HEK293 (cell line): ENCODE results near the gene PTCD1.

Source experiments
- BCL11A ChIP-seq: fragments of 450-650 bp; formaldehyde crosslinking; IDR thresholded peaks from 2 replicates; pipeline ENCODE4 v1.5.1; 2016; ENCODE audit warnings: low read depth, missing biosample characterization, missing genetic modification characterization
- FEZF1 ChIP-seq: fragments of 450-650 bp; formaldehyde crosslinking; IDR thresholded peaks from 2 replicates; pipeline ENCODE4 v1.5.1; 2016; ENCODE audit warnings: missing biosample characterization, missing genetic modification characterization
- HOXC10 ChIP-seq: sonication (generic); formaldehyde crosslinking; IDR thresholded peaks from 2 replicates; pipeline ENCODE4 v1.8.1; 2023; ENCODE audit warnings: mild to moderate bottlenecking, missing genetic modification reagents
- IKZF3 ChIP-seq: fragments of 450-650 bp; IDR thresholded peaks from 2 replicates; pipeline ENCODE4 v1.5.0; 2018; ENCODE audit warnings: missing biosample characterization, mild to moderate bottlenecking, missing genetic modification characterization, moderate library complexity
- KLF8 ChIP-seq: fragments of 450-650 bp; formaldehyde crosslinking; IDR thresholded peaks from 2 replicates; pipeline ENCODE4 v1.5.1; 2016; ENCODE audit warnings: missing biosample characterization, missing genetic modification characterization
- ZBTB20 ChIP-seq: fragments of 450-650 bp; formaldehyde crosslinking; IDR thresholded peaks from 2 replicates; pipeline ENCODE4 v1.5.1; 2016; ENCODE audit warnings: missing biosample characterization, missing genetic modification characterization
- ZFHX2 ChIP-seq: fragments of 450-650 bp; formaldehyde crosslinking; conservative IDR thresholded peaks from 2 replicates; pipeline ENCODE4 v1.5.1; 2016; ENCODE audit warnings: missing biosample characterization, missing genetic modification characterization
- ZNF132 ChIP-seq: fragments of 450-650 bp; formaldehyde crosslinking; IDR thresholded peaks from 2 replicates; pipeline ENCODE4 v1.5.1; 2017; ENCODE audit warnings: missing biosample characterization, missing genetic modification characterization, borderline replicate concordance
- ZNF133 ChIP-seq: fragments of 450-650 bp; formaldehyde crosslinking; IDR thresholded peaks from 2 replicates; pipeline ENCODE4 v1.5.1; 2016; ENCODE audit warnings: missing biosample characterization, missing genetic modification characterization
- ZNF248 ChIP-seq: fragments of 450-650 bp; formaldehyde crosslinking; IDR thresholded peaks from 2 replicates; pipeline ENCODE4 v1.5.1; 2017; ENCODE audit warnings: missing biosample characterization, missing genetic modification characterization
- ZNF324 ChIP-seq: fragments of 450-650 bp; formaldehyde crosslinking; IDR thresholded peaks from 2 replicates; pipeline ENCODE4 v1.5.1; 2016; ENCODE audit warnings: missing biosample characterization, missing genetic modification characterization
- ZNF394 ChIP-seq: fragments of 450-650 bp; formaldehyde crosslinking; IDR thresholded peaks from 2 replicates; pipeline ENCODE4 v1.5.1; 2016; ENCODE audit warnings: missing biosample characterization, missing genetic modification characterization, mild to moderate bottlenecking, moderate library complexity, borderline replicate concordance
- ZNF398 ChIP-seq: fragments of 450-650 bp; formaldehyde crosslinking; IDR thresholded peaks from 2 replicates; pipeline ENCODE4 v1.5.1; 2017; ENCODE audit warnings: missing biosample characterization, missing genetic modification characterization
- ZNF423 ChIP-seq: fragments of 450-650 bp; formaldehyde crosslinking; IDR thresholded peaks from 2 replicates; pipeline ENCODE4 v1.5.1; 2016; ENCODE audit warnings: missing biosample characterization, missing genetic modification characterization
- ZNF449 ChIP-seq: fragments of 450-650 bp; formaldehyde crosslinking; IDR thresholded peaks from 2 replicates; pipeline ENCODE4 v1.5.1; 2017; ENCODE audit warnings: missing biosample characterization, mild to moderate bottlenecking, missing genetic modification characterization, moderate library complexity
- ZNF510 ChIP-seq: fragments of 450-650 bp; formaldehyde crosslinking; IDR thresholded peaks from 2 replicates; pipeline ENCODE4 v1.5.1; 2018; ENCODE audit warnings: mild to moderate bottlenecking, missing genetic modification characterization, missing biosample characterization; ENCODE audit not compliant: insufficient replicate concordance
- ZNF555 ChIP-seq: fragments of 450-650 bp; formaldehyde crosslinking; conservative IDR thresholded peaks from 2 replicates; pipeline ENCODE4 v1.5.1; 2017; ENCODE audit warnings: missing biosample characterization, mild to moderate bottlenecking, missing genetic modification characterization, inconsistent platforms
- ZNF600 ChIP-seq: fragments of 450-650 bp; formaldehyde crosslinking; IDR thresholded peaks from 2 replicates; pipeline ENCODE4 v1.5.1; 2016; ENCODE audit warnings: missing biosample characterization, missing genetic modification characterization
- ZNF639 ChIP-seq: fragments of 450-650 bp; formaldehyde crosslinking; IDR thresholded peaks from 2 replicates; pipeline ENCODE4 v1.5.1; 2016; ENCODE audit warnings: missing biosample characterization, missing genetic modification characterization
- ZNF792 ChIP-seq: fragments of 450-650 bp; formaldehyde crosslinking; IDR thresholded peaks from 2 replicates; pipeline ENCODE4 v1.5.1; 2016; ENCODE audit warnings: missing biosample characterization, missing genetic modification characterization
- ZSCAN16 ChIP-seq: fragments of 450-650 bp; formaldehyde crosslinking; IDR thresholded peaks from 2 replicates; pipeline ENCODE4 v1.5.1; 2016; ENCODE audit warnings: missing biosample characterization, missing genetic modification characterization
- TF ChIP-seq, protein P1 (sequence below): fragments of 450-650 bp; formaldehyde crosslinking; IDR thresholded peaks from 2 replicates; pipeline ENCODE4 v1.5.1; 2016; ENCODE audit warnings: missing biosample characterization, missing genetic modification characterization
- TF ChIP-seq, protein P2 (sequence below): fragments of 450-650 bp; formaldehyde crosslinking; IDR thresholded peaks from 2 replicates; pipeline ENCODE4 v1.5.1; 2016; ENCODE audit warnings: missing biosample characterization, missing genetic modification characterization
- TF ChIP-seq, protein P3 (sequence below): fragments of 450-650 bp; formaldehyde crosslinking; IDR thresholded peaks from 2 replicates; pipeline ENCODE4 v1.5.1; 2016; ENCODE audit warnings: missing biosample characterization, missing genetic modification characterization

Gene PTCD1

GRCh38 chr7:99369767-99370391 is 68.7 kb downstream of the PTCD1 start (continued):
- TF ChIP-seq ZNF449: no peak
- TF ChIP-seq ZSCAN16 (tag by site-specific recombination): no peak
- 0 out of 2 replicates have a peak, but pooled peaks have one; percentile 20 for TF ChIP-seq IKZF3 (tag by site-specific recombination)
- TF ChIP-seq KLF8: 0 out of 2 replicates have a peak, but pooled peaks have one; percentile 16
- no peak for TF ChIP-seq ZNF394 (tag by site-specific recombination)
- TF ChIP-seq ZBTB20 (tag by site-specific recombination): peak; percentile 46
- TF ChIP-seq HOXC10 (CRISPR knock-in tag): no peak
- TF ChIP-seq ZNF639 (tag by site-specific recombination): no peak
- TF ChIP-seq ZNF423 (tag by site-specific recombination): no peak
- TF ChIP-seq FEZF1: no peak
- no peak for TF ChIP-seq ZNF133 (tag by site-specific recombination)
- TF ChIP-seq ZNF398: no peak
- TF ChIP-seq ZNF132 (tag by site-specific recombination): no peak
- no peak for TF ChIP-seq ZNF510
- TF ChIP-seq, protein P1, sequence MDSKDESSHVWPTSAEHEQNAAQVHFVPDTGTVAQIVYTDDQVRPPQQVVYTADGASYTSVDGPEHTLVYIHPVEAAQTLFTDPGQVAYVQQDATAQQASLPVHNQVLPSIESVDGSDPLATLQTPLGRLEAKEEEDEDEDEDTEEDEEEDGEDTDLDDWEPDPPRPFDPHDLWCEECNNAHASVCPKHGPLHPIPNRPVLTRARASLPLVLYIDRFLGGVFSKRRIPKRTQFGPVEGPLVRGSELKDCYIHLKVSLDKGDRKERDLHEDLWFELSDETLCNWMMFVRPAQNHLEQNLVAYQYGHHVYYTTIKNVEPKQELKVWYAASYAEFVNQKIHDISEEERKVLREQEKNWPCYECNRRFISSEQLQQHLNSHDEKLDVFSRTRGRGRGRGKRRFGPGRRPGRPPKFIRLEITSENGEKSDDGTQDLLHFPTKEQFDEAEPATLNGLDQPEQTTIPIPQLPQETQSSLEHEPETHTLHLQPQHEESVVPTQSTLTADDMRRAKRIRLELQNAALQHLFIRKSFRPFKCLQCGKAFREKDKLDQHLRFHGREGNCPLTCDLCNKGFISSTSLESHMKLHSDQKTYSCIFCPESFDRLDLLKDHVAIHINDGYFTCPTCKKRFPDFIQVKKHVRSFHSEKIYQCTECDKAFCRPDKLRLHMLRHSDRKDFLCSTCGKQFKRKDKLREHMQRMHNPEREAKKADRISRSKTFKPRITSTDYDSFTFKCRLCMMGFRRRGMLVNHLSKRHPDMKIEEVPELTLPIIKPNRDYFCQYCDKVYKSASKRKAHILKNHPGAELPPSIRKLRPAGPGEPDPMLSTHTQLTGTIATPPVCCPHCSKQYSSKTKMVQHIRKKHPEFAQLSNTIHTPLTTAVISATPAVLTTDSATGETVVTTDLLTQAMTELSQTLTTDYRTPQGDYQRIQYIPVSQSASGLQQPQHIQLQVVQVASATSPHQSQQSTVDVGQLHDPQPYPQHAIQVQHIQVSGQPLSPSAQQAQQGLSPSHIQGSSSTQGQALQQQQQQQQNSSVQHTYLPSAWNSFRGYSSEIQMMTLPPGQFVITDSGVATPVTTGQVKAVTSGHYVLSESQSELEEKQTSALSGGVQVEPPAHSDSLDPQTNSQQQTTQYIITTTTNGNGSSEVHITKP (tag by site-specific recombination): 0 out of 2 replicates have a peak, but pooled peaks have one; percentile 22
- TF ChIP-seq ZNF792 (tag by site-specific recombination): no peak
- no peak for TF ChIP-seq ZFHX2
- TF ChIP-seq, protein P2, sequence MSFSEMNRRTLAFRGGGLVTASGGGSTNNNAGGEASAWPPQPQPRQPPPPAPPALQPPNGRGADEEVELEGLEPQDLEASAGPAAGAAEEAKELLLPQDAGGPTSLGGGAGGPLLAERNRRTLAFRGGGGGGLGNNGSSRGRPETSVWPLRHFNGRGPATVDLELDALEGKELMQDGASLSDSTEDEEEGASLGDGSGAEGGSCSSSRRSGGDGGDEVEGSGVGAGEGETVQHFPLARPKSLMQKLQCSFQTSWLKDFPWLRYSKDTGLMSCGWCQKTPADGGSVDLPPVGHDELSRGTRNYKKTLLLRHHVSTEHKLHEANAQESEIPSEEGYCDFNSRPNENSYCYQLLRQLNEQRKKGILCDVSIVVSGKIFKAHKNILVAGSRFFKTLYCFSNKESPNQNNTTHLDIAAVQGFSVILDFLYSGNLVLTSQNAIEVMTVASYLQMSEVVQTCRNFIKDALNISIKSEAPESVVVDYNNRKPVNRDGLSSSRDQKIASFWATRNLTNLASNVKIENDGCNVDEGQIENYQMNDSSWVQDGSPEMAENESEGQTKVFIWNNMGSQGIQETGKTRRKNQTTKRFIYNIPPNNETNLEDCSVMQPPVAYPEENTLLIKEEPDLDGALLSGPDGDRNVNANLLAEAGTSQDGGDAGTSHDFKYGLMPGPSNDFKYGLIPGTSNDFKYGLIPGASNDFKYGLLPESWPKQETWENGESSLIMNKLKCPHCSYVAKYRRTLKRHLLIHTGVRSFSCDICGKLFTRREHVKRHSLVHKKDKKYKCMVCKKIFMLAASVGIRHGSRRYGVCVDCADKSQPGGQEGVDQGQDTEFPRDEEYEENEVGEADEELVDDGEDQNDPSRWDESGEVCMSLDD (tag by site-specific recombination): no peak
- TF ChIP-seq, protein P3, sequence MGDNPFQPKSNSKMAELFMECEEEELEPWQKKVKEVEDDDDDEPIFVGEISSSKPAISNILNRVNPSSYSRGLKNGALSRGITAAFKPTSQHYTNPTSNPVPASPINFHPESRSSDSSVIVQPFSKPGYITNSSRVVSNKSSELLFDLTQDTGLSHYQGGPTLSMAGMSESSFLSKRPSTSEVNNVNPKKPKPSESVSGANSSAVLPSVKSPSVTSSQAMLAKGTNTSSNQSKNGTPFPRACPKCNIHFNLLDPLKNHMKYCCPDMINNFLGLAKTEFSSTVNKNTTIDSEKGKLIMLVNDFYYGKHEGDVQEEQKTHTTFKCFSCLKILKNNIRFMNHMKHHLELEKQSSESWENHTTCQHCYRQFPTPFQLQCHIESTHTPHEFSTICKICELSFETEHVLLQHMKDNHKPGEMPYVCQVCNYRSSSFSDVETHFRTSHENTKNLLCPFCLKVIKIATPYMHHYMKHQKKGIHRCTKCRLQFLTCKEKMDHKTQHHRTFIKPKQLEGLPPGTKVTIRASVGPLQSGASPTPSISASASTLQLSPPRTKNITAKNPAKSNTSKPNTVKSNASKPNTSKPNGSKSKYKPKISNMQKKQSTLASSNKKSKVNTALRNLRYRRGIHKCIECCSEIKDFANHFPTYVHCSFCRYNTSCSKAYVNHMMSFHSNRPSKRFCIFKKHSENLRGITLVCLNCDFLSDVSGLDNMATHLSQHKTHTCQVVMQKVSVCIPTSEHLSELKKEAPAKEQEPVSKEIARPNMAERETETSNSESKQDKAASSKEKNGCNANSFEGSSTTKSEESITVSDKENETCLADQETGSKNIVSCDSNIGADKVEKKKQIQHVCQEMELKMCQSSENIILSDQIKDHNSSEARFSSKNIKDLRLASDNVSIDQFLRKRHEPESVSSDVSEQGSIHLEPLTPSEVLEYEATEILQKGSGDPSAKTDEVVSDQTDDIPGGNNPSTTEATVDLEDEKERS (tag by site-specific recombination): no peak
- TF ChIP-seq ZNF555: no peak
- TF ChIP-seq ZNF324: no peak
- TF ChIP-seq ZNF600 (tag by site-specific recombination): peak; percentile 23; the same call in 1 of the 2 replicates
- no peak for TF ChIP-seq ZNF248 (tag by site-specific recombination)
- no peak for TF ChIP-seq BCL11A (tag by site-specific recombination)
